Activated naive CD8-positive, alpha-beta T cell treated with anti-CD3 and anti-CD28 coated beads, Interleukin-2, amount 50 U/mL, for 24 hours (primary cell): ENCODE results near the gene HDAC8.
"Not testable (repeated sequence)": the region's sequence is repeated elsewhere in the genome, so short reads cannot be mapped to it uniquely, and the experiment has no call there.

Experiments used
- ATAC-seq: fragments of 150-1000 bp; cut with Tn5 transposase; one replicate; pipeline ENCODE4 v1.10.0; 2021
- DNase-seq: peaks from one replicate; pipeline ENCODE4 v3.0.0; 2021
- H3K27ac Mint-ChIP-seq: one replicate; pipeline ENCODE4 v1.8.0; 2021; ENCODE audit warnings: mild to moderate bottlenecking, mixed read lengths
- H3K27me3 Mint-ChIP-seq: one replicate; pipeline ENCODE4 v1.8.0; 2021; ENCODE audit warnings: mixed read lengths
- H3K36me3 Mint-ChIP-seq: one replicate; pipeline ENCODE4 v1.8.0; 2021; ENCODE audit warnings: low read depth, mixed read lengths
- H3K4me1 Mint-ChIP-seq: one replicate; pipeline ENCODE4 v1.8.0; 2021; ENCODE audit warnings: mixed read lengths
- H3K4me3 Mint-ChIP-seq: one replicate; pipeline ENCODE4 v1.8.0; 2021; ENCODE audit warnings: mild to moderate bottlenecking, moderate library complexity, mixed read lengths
- H3K9me3 Mint-ChIP-seq: one replicate; pipeline ENCODE4 v1.8.0; 2021; ENCODE audit warnings: mixed read lengths

The HDAC8 gene

DNA sequence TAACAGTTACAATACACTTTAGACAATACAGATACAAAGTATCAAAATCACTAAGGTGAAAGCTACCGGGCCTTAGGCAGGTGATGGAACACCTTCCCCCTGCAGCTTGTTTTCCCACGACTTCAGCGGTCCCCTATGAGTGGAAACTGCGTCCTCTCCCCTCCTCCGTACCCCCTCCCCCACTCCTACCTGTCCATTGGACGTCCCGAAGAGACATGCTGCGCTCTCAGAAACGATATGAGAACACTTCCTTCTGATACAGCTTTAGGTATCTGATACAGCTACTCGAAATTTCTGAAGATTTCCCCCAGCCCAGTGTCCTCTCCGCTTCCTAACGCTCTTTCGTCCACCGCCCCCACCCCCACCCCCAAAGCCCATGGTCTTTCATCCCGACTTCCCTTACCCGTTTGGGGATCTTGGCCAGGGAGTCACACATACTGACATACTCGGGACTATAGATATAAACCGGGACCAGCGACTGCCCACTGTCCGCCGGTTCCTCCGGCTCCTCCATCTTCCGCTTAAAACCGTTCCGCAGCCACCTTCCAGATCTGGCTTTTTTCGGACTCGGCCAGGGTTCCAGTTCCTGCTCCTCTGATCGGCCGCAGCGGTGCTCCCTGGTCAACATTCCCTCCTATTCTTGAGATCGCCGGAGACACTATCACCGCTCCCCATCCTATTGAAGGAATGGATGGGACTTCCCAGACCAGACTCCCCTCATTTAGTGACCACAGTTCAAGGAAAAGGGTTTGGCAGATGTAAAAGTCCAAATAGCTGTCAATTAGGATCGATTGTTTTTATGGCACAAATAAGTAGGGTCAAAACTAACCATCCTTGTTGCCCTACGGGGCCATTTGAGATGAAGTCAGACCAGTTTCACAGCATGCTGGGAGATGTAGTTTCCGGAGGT lies at the start of gene HDAC8:
HDAC8 (minus strand) TSS at position 596 of the 910 bp plus-strand sequence; CDS start at position 514, 82 bp downstream.
- Mint-ChIP-seq H3K4me1 (peaks cover 9% of the 10 kb centered on the region), H3K9me3 (no peaks in the 10 kb centered on the region), H3K36me3 (peaks cover 4% of the 10 kb centered on the region), H3K27me3 (peaks cover 1% of the 10 kb centered on the region), H3K4me3 (peak within 1 kb of the TSS; percentile 94), H3K27ac (peak within 1 kb of the TSS; percentile 87)
- DNase-seq, result peak; percentile 47
- peak; percentile 94 for ATAC-seq

DNA sequence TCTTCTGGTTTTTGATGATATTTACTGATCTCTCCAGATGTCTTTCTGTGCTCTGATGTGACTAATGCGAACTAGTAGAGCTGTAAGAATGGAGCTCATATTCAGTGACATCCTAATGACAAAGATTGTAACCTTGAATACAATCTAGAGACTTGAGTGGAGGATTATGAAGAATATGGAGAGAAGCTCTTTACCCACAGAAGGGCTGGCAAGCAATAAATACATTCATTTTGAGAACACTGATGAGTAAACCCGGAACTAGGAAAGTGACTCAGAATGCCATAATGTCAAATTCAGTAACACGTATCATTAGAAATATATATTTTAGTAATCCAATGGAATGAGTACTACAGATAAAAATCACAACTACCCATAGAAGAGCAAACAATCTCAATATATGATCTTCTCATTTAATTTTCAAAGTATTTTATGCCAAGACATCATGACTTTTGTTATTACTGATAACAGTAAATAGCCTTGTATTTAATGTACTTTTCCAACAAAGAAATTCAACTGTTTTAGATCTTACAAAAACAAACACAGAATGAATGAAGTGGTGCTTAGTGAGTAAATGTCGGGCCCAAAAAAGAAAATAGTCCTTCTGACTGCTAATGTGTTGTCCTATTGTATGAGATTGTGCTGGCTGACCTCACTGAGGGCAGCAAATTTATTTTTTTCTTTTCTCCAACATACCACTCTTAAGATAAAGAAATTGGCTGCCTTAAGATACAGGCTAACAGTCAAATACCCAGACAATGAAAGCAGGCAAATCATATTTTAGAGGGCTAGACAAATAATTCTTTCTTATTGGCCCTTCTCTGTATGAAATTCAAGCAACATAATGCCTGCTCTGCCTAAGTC lies 49.2 kb upstream of the HDAC8 start:
- Mint-ChIP-seq H3K36me3 (peaks cover 8% of the 10 kb centered on the region), H3K4me3 (peak overlapping the region; percentile 6), H3K27ac (peak overlapping the region; percentile 86), H3K4me1 (peaks cover 26% of the 10 kb centered on the region), H3K9me3 (no peaks in the 10 kb centered on the region), H3K27me3 (peaks cover under 1% of the 10 kb centered on the region)
- no peak for DNase-seq
- peak; percentile 93 for ATAC-seq

DNA sequence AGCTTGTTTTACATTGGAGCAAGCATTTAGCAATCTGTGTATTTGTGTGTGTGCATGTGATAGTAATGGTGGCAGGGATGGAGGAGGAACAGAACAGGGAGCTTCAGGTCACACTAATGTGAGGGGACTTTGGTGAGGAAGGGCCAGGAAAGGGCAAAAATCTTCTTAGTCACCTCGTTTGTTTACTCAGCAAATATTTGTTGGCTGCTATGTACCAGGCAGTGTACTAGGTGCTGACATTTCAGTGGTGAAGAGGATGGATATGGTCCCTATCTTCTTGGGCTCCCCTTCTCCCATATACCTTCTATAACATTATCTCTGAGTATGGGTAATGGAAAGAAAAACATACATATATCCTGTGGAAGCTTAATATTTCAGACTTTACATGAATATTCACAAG lies 48.5 kb upstream of the HDAC8 start:
- Mint-ChIP-seq H3K4me3 (peak overlapping the region; percentile 36), H3K9me3 (no peaks in the 10 kb centered on the region), H3K36me3 (peaks cover 8% of the 10 kb centered on the region), H3K27me3 (no peaks in the 10 kb centered on the region), H3K27ac (peak overlapping the region; percentile 86), H3K4me1 (peaks cover 26% of the 10 kb centered on the region)
- DNase-seq (no peak), ATAC-seq (peak; percentile 41)

DNA sequence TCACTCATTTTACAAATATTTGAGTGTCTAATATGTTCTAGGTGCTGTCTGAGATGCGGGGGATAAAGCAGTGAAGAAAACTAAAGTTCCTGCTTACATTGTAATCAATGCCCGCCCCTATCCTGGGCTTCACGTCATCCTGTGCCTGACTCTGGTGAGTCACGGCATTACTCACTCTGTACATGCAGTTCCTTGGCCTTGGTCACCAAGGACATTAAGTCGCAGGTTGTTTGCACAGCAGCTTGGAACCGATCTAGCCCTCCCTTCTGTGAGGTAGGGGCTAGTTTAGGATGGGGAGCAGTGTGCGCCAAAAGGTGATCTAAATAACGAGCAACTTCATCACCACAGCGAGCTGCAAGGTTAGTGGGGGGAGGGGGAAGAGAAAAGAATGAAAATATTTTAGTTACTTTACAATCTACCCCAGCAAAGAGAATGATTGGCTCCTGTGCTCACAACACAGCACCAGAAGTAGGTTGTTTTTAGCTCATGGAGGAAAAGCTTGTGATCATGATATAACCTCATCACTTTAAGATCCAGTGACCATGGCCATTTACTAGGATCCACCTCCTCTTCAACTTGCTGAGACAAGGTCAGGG lies 48.0 kb upstream of the HDAC8 start:
- peaks cover 26% of the 10 kb centered on the region for H3K4me1 Mint-ChIP-seq
- peak overlapping the region; percentile 47 for H3K4me3 Mint-ChIP-seq
- peak overlapping the region; percentile 86 for H3K27ac Mint-ChIP-seq
- no peaks in the 10 kb centered on the region for H3K27me3 Mint-ChIP-seq
- DNase-seq (peak; percentile 25), ATAC-seq (peak; percentile 71)
- H3K9me3 Mint-ChIP-seq, result no peaks in the 10 kb centered on the region
- peaks cover 8% of the 10 kb centered on the region for H3K36me3 Mint-ChIP-seq

DNA sequence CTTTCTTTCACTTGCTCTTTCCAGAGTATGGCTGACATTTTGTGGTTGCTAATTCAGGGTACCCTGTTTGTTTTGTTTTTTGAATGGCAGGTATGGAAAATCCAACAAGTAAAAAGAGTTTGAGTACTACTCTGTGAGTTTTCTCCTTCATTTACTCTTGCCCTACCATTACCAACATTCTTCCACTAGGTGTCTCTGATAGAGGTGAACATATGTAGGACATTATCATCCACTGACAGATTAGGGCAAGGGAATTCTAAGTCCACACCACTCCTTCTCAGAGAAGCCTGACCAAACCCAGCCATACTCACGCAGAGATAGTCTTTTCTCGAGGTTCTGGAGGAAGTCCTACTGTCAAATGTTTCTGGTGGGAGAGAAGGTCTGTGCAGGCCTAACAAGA lies 36.7 kb upstream of the HDAC8 start:
- DNase-seq (no peak), ATAC-seq (no peak)
- Mint-ChIP-seq H3K4me1 (peaks cover 6% of the 10 kb centered on the region), H3K9me3 (no peaks in the 10 kb centered on the region), H3K4me3 (no peak overlapping the region), H3K27ac (no peak overlapping the region), H3K36me3 (peaks cover 12% of the 10 kb centered on the region), H3K27me3 (no peaks in the 10 kb centered on the region)

DNA sequence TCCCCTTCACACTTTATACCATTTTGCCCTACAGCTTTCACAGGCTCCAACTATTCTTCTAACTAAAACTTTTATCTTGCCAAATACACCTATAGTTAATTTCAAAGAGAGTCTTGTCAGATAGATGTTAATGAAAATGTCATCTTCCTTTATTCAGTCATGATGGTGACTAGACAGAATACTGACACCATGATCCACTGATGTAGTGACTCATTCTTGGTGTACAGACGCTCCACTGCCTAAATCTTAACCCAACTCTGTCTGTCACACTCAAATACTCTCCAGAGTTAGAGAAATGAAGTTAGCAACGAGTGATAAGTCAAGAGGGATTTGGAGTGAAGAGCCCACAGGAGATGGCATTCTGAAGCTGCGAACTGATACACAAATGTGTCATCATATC lies 32.1 kb upstream of the HDAC8 start:
- ATAC-seq, result no peak
- H3K4me3 Mint-ChIP-seq, result no peak overlapping the region
- H3K27ac Mint-ChIP-seq, result no peak overlapping the region
- peaks cover 8% of the 10 kb centered on the region for H3K4me1 Mint-ChIP-seq
- H3K36me3 Mint-ChIP-seq, result peaks cover 12% of the 10 kb centered on the region
- no peak for DNase-seq
- no peaks in the 10 kb centered on the region for H3K9me3 Mint-ChIP-seq
- no peaks in the 10 kb centered on the region for H3K27me3 Mint-ChIP-seq

DNA sequence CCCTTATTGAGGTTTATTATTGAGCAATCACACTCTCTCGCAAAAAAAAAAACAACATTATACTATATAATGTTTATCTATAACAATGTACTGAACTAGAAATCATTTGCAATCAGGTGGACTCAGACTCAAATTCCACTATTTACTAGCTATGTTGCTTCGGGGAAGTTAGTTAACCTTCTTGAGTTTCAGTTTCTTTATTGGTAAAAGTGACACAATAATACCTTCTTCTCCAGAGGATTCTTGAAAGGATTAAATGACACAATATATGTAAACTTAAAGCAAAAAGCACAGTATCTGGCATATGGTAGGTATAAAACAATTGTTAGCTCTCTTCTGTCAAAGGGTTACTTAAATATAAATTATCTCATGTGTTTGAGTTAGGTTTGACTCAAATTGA lies 31.5 kb upstream of the HDAC8 start:
- peaks cover 11% of the 10 kb centered on the region for H3K36me3 Mint-ChIP-seq
- H3K9me3 Mint-ChIP-seq, result no peaks in the 10 kb centered on the region
- no peak overlapping the region for H3K27ac Mint-ChIP-seq
- peaks cover 8% of the 10 kb centered on the region for H3K4me1 Mint-ChIP-seq
- H3K27me3 Mint-ChIP-seq, result no peaks in the 10 kb centered on the region
- DNase-seq (no peak), ATAC-seq (peak; percentile 24)
- H3K4me3 Mint-ChIP-seq, result no peak overlapping the region

DNA sequence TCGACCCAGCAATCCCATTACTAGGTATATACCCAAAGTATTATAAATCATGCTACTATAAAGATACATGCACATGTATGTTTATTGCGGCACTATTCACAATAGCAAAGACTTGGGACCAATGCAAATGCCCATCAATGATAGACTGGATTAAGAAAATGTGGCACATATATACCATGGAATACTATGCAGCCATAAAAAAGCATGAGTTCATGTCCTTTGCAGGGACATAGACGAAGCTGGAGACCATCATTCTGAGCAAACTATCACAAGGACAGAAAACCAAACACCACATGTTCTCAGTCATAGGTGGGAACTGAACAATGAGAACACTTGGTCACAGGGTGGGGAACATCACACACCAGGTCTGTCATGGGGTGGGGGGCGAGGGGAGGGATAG lies 18.4 kb upstream of the HDAC8 start:
- not testable (repeated sequence) for H3K9me3 Mint-ChIP-seq

DNA sequence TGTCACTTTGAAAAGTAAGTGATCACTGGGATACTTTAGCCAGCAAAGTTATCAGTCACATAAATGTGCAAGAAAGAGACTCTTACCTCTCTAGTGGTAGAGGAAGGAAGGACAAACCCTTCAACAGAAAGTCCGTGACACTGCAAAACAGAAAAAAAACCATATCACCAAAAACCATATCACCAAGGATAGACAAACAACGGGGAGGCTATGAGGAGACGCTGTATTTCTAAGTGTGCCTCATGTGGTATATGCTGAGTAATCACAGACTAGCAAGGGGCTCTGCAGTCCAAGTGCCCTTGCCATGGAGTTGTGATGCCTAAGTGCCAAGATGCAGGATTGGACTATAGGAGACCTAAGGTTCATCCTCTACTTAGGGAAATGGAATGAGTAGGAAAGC lies 11.5 kb upstream of the HDAC8 start:
- DNase-seq, result no peak
- Mint-ChIP-seq H3K27me3 (no peaks in the 10 kb centered on the region), H3K27ac (no peak overlapping the region), H3K4me3 (no peak overlapping the region), H3K36me3 (peaks cover 4% of the 10 kb centered on the region), H3K9me3 (no peaks in the 10 kb centered on the region), H3K4me1 (no peaks in the 10 kb centered on the region)
- ATAC-seq, result no peak

More for the DNA sequence above, 18.4 kb upstream of the HDAC8 start:
- H3K27ac Mint-ChIP-seq, ATAC-seq, H3K36me3 Mint-ChIP-seq, DNase-seq, H3K4me3 Mint-ChIP-seq, H3K4me1 Mint-ChIP-seq, H3K27me3 Mint-ChIP-seq: not testable (repeated sequence)

DNA sequence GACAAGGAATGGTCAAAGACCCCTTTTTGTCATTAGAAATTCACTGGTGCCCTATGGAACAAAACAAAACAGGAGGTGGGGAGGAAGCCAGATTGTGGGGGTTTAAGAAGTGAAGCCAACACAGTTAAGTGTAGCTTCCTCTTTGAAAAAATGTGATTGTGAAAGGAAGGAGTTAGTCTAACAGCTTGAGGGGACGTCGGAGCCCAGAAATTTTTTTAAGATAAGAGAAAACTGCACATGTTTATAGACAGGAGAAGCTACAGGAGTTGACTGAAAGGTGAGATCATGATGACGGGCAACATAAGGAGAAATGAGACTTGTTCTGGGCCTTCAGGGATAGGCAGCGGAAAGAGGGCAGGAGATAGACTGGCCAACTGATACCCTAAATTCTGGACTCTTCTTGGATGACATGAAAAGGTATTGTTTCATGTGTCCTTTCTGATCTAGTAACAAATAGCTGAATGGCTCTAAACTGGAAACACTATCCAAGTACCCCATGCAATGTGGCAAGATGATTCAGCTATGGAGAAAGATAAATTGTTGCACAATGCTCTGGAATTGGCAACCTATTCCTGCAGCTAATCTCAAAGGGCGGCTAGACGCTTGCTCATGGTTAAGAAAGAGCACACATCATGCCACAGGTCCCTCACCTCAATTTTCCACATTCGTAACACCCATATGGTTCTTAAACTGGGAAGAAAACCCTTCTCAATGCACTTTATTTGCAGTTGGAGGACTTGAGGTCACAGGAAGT lies 3.7 kb upstream of the HDAC8 start:
- Mint-ChIP-seq H3K27ac (no peak overlapping the region), H3K4me1 (peaks cover 6% of the 10 kb centered on the region), H3K36me3 (no peaks in the 10 kb centered on the region), H3K9me3 (no peaks in the 10 kb centered on the region), H3K4me3 (no peak overlapping the region), H3K27me3 (peaks cover 1% of the 10 kb centered on the region)
- no peak for ATAC-seq
- no peak for DNase-seq

DNA sequence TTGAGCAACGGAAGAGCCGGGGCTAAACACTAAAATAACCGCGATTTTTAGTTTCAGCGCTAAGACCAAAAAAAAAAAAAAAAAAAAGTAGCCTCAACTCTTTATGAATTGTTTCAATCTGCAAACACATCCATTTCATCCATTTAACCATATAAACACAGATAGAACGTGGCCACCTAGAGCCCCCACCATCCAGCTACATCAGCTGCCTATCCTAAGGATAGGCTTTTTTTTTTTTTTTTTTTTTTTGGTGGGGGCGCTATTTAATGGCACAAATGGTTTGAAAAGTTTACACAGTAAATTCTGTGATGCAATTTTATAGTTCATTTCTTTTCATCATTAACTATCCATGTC lies 492 bp upstream of the HDAC8 start:
- peaks cover 1% of the 10 kb centered on the region for H3K27me3 Mint-ChIP-seq
- H3K36me3 Mint-ChIP-seq, result no peaks in the 10 kb centered on the region
- H3K4me1 Mint-ChIP-seq, result peaks cover 9% of the 10 kb centered on the region
- H3K27ac Mint-ChIP-seq, result peak overlapping the region; percentile 87
- ATAC-seq (no peak), DNase-seq (no peak)
- H3K4me3 Mint-ChIP-seq, result peak overlapping the region; percentile 94
- no peaks in the 10 kb centered on the region for H3K9me3 Mint-ChIP-seq

DNA sequence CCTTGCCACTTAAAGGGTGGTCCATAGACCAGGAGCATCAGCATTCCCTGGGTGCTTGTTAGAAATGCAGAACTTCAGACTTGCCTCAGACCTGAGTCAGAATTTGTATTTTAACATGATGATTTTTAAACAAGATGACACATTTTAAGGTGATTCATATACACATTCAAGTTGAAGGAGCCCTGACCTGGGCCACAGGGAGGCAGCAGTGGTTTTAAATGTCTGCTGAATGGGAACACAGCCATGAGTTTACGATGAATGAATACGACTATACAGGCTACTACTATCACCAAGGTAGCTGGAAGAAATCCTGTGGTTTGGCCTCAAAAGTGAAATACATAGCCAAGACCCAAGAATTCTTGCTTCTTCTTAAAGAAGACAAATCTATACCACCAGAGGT lies 2.9 kb downstream of the HDAC8 start:
- Mint-ChIP-seq H3K27ac (no peak overlapping the region), H3K36me3 (peaks cover 18% of the 10 kb centered on the region)
- ATAC-seq, result no peak

DNA sequence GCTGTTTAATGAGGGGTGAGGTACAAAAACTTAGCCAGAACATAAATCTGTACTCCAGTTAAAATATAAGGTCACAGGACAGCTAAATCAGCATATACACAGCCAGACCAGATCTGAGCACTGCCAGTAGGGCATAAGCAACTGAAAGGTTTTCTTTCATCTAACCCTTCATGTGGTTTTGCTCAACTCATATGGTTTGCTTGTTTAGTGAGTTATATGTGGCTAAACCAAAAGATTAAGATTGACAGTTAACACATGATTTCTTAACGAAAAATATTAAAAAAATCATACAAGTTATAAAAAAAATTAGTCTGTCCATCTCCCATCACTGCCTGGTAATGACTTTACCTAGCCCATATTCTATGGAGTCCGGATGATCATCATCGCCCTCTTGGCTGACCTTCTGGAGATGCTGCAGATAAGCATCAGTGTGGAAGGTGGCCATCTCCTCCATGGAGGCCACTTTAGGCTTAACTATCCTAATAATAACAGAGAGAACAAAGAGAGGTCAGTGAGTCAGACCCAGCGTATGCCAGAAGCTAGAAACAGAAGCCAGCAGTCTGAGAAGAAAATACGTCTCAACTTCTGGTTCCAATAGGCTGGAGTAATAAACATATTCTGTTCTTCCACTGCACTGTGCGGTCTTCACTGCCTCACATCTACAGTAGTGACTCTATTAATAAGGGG lies 4.1 kb downstream of the HDAC8 start:
- Mint-ChIP-seq H3K4me3 (no peak overlapping the region), H3K27me3 (no peaks in the 10 kb centered on the region), H3K9me3 (no peaks in the 10 kb centered on the region), H3K27ac (no peak overlapping the region), H3K4me1 (peaks cover 9% of the 10 kb centered on the region), H3K36me3 (peaks cover 18% of the 10 kb centered on the region)
- DNase-seq (no peak), ATAC-seq (no peak)

More for the DNA sequence above, 2.9 kb downstream of the HDAC8 start:
- no peaks in the 10 kb centered on the region for H3K27me3 Mint-ChIP-seq
- no peak overlapping the region for H3K4me3 Mint-ChIP-seq
- no peak for DNase-seq
- H3K4me1 Mint-ChIP-seq, result peaks cover 9% of the 10 kb centered on the region
- no peaks in the 10 kb centered on the region for H3K9me3 Mint-ChIP-seq
